ENCODE results near the gene ZNF470. TPM values are rescaled to one million over a fixed set of nuclear protein-coding genes. Genes with fewer than 3 reads are reported as not detected.

ZNF470 gene
- 3.4 TPM for total RNA-seq
- long read RNA-seq, result 0 reads

DNA sequence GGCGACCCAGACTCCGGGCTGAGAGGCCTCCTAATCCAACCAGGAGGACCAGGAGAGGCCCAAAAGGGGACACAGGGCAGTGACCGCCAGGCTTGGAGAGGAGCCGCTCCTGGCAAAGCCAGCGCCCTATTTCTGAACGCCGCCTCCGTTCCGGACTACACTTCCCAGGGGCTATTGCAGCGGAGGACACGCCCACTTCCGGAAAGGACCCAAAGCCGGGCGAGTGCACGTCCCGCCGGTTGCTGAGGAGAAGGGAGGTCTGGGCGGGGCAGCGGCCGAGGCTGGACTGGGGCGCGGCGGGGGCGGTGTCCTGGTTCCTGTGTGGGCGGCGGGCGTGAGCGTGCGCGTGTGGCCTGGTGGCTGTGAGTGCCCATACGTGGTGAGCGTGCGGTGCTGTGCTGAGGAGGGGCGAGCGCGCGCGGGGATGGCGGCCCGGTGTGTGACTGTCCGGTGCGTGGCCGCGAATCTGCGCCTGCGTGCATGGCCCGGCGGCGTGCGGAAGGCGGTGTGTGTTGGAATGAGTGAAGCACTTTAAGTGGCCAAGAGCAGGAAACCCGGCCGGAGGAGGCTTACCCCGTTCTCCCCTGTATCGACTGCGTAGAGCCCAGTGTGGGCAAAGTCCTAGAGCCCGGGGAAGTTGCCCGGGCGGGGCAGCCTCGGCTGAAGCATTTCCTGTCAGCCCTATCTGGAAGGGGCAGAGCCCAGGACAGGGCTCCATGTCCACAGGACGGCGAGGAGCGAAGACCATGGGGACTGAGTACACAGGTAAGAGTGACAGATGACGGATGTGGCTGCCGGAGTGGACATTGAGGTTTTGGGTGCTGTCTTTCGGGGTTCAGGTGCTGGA is at the start of gene ZNF470:
TSS of gene ZNF470 (plus strand) at position 195 of the 847 bp plus-strand sequence. CDS start 2,844 bp downstream, outside the sequence.
- Histone ChIP-seq H3K36me3 (peaks cover 29% of the 10 kb centered on the region), H3K4me3 (peak within 1 kb of the TSS; percentile 90), H3K9me3 (peaks cover 57% of the 10 kb centered on the region), H3K27me3 (no peaks in the 10 kb centered on the region), H3K27ac (peak within 1 kb of the TSS; percentile 83), H3K4me1 (peaks cover 5% of the 10 kb centered on the region)
- ATAC-seq (peak; percentile 100), DNase-seq (peak; percentile 97)
- intact Hi-C loops (cut with DNase I), result no loop called here
- TF ChIP-seq, protein P1, sequence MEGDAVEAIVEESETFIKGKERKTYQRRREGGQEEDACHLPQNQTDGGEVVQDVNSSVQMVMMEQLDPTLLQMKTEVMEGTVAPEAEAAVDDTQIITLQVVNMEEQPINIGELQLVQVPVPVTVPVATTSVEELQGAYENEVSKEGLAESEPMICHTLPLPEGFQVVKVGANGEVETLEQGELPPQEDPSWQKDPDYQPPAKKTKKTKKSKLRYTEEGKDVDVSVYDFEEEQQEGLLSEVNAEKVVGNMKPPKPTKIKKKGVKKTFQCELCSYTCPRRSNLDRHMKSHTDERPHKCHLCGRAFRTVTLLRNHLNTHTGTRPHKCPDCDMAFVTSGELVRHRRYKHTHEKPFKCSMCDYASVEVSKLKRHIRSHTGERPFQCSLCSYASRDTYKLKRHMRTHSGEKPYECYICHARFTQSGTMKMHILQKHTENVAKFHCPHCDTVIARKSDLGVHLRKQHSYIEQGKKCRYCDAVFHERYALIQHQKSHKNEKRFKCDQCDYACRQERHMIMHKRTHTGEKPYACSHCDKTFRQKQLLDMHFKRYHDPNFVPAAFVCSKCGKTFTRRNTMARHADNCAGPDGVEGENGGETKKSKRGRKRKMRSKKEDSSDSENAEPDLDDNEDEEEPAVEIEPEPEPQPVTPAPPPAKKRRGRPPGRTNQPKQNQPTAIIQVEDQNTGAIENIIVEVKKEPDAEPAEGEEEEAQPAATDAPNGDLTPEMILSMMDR (IDR thresholded peaks at IDR 0.05), result no peak

DNA sequence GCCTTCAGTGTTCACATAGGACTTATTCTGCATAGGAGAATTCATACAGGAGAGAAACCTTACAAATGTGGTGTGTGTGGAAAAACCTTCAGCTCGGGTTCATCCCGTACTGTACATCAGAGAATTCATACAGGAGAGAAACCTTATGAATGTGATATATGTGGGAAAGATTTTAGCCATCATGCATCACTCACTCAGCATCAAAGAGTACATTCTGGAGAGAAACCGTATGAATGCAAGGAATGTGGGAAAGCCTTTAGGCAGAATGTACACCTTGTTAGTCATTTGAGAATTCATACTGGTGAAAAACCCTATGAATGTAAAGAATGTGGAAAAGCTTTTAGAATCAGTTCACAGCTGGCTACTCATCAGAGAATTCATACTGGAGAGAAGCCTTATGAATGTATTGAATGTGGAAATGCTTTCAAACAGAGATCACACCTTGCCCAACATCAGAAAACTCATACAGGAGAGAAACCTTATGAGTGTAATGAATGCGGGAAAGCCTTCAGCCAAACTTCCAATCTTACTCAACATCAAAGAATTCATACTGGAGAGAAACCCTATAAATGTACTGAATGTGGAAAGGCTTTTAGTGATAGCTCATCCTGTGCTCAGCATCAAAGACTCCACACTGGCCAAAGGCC is 41.9 kb upstream of the ZNF470 start:
- ATAC-seq, result no peak
- Histone ChIP-seq H3K36me3 (no peaks in the 10 kb centered on the region), H3K9me3 (peaks cover 95% of the 10 kb centered on the region), H3K27me3 (no peaks in the 10 kb centered on the region), H3K27ac (no peak overlapping the region), H3K4me3 (no peak overlapping the region), H3K4me1 (no peaks in the 10 kb centered on the region)
- TF ChIP-seq, protein P1 (IDR thresholded peaks at IDR 0.05), result no peak
- no peak for DNase-seq
- intact Hi-C loops (cut with DNase I), result no loop called here

DNA sequence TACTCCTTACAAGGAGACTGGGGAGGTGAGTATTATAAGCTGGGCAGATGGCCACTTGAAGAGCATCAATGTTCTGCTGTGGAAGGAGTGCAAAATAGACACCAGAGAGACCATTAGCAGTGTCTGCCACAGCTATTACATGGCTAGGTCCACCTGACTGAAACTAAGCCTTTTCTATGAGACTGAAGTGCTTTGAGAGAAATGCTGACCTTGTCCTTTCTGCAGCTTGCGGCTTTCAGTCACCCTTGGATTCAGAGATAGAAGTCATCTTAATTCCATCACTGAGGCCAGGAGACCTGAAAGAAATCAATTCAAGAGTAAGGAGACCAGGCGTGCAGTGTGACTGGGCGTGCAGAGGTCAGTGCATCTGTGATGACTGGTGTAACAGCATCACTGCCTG is 29.8 kb upstream of the ZNF470 start:
- Histone ChIP-seq H3K4me1 (peaks cover 5% of the 10 kb centered on the region), H3K4me3 (peak overlapping the region; percentile 81), H3K27me3 (no peaks in the 10 kb centered on the region), H3K9me3 (peaks cover 37% of the 10 kb centered on the region), H3K27ac (no peak overlapping the region), H3K36me3 (no peaks in the 10 kb centered on the region)
- intact Hi-C loops (cut with DNase I), result no loop called here
- TF ChIP-seq, protein P1 (IDR thresholded peaks at IDR 0.05), result no peak
- DNase-seq (no peak), ATAC-seq (no peak)

DNA sequence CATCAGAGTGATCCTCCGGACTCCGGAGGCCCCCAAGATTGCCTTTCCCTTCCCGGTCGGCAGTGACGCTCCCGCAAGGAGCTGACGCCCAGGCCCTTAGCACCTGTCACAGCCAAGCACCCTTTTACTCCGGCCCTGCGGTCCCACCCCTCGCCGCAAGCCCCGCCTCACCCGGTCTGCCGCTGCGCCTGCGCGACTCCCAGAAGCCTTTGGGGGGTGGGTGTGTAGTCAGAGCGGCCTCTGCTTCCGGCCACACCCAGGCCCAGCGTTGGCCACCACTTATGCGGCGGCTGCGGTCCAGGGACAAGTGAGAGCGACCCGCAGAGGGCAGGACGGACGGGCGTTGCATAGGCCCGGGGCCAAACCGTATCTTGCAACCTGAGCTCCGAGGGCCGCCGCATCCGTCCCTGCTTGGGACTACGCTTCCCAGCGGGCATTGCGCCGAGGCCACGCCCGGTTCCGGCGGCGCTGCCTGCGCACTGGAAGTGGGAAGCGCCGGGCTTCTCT is 29.0 kb upstream of the ZNF470 start:
- Histone ChIP-seq H3K27ac (peak overlapping the region; percentile 95), H3K36me3 (peaks cover 5% of the 10 kb centered on the region), H3K4me1 (peaks cover 5% of the 10 kb centered on the region), H3K9me3 (peaks cover 34% of the 10 kb centered on the region), H3K4me3 (peak overlapping the region; percentile 81), H3K27me3 (no peaks in the 10 kb centered on the region)
- DNase-seq (peak; percentile 96), ATAC-seq (peak; percentile 97)
- intact Hi-C loops (cut with DNase I), result no loop called here
- TF ChIP-seq, protein P1 (IDR thresholded peaks at IDR 0.05), result no peak

DNA sequence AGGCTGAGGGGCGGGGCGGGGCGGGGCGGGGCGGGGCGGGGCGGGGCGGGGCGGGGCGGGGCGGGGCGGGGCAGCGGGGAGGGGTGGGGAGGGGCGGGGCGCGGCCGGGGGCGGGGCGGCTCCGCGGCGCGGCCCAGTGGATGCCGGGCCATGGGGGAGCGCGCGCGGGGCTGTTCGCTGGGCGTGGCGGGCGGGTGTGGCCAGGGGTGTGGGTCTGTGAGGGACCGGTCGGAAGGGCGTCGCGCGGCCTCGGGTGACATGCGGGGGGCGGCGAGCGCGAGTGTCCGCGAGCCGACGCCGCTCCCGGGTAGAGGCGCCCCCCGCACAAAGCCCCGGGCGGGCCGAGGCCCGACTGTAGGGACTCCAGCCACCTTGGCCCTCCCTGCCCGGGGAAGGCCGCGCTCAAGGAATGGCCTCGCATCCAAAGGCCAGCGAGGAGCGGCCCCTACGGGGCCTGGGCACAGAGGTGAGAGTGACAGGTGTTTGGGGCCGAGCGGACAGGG is 28.5 kb upstream of the ZNF470 start, which contains the start of gene ZFP28:
TSS of gene ZFP28 (plus strand) at position 188 of the 503 bp plus-strand sequence. CDS start at position 259, 71 bp downstream.
- peaks cover 5% of the 10 kb centered on the region for H3K4me1 ChIP-seq
- peaks cover 35% of the 10 kb centered on the region for H3K9me3 ChIP-seq
- TF ChIP-seq, protein P1 (IDR thresholded peaks at IDR 0.05), result no peak
- H3K27me3 ChIP-seq, result no peaks in the 10 kb centered on the region
- H3K36me3 ChIP-seq, result peaks cover 5% of the 10 kb centered on the region
- H3K4me3 ChIP-seq, result peak within 1 kb of the TSS; percentile 81
- DNase-seq (peak; percentile 90), ATAC-seq (peak; percentile 88)
- H3K27ac ChIP-seq, result peak within 1 kb of the TSS; percentile 95
- intact Hi-C loops (cut with DNase I), result no loop called here

Measured in upper lobe of right lung (tissue), 1 donor.